ENCODE results near the gene SULT1B1.
"Not testable (repeated sequence)": the region's sequence is repeated elsewhere in the genome, so short reads cannot be mapped to it uniquely, and the experiment has no call there.

SULT1B1 gene

GRCh38 chr4:69760455-69760854, at the start of gene SULT1B1:
Gene SULT1B1 (minus strand): TSS chr4:69760620. CDS start chr4:69755217, 5,403 bp downstream.
- DNase-seq: no peak

- no peak for DNase-seq
Observed at GRCh38 chr4:69800599-69800998, 40.2 kb upstream of the SULT1B1 start.

DNA sequence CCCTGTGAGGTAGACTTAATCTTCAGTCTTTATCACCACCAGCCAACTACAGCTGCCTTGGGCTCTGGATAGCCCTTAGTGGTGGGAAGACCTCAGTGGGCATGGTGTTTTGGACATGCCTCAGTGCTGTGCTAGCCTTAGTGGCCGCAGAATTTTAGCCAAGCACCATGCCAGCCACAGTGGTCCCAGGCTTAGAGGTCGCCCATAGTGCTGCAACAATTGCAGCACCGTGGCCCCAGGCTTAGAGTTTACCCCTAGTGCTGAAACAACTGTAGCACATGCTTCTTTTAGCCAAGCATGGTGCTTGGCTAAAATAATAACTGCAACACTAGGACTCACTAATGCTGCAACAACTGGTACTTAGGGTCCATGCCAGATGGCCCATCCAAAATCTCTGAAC, 38.9 kb upstream of the SULT1B1 start:
- no peak for DNase-seq

- no peak for DNase-seq
Observed at GRCh38 chr4:69793732-69794131, 33.3 kb upstream of the SULT1B1 start.

GRCh38 chr4:69787879-69788278, 27.5 kb upstream of the SULT1B1 start:
- no peak for DNase-seq

DNA sequence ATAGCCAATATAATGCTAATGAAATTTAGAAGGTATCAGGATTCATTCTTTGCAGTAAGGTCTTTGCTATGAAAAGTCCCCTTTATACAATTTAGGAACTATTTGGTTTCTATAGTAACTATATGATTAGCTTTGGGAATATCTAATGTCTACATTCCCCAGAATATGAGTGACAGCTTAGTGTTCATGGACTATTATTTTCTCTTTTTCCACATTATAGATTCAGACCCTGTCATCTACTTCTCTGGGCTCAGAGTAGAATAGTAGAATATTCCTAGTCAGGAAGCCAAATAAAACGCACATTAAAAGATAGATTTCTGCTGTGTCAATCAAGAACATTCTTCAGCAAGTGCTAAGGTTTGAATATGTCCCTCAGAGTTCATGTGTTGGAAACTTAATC, 26.1 kb upstream of the SULT1B1 start:
- no peak for DNase-seq

GRCh38 chr4:69785211-69785831, 24.9 kb upstream of the SULT1B1 start:
- DNase-seq: no peak

- no peak for DNase-seq
Observed at GRCh38 chr4:69782651-69783310, 22.4 kb upstream of the SULT1B1 start.

DNA sequence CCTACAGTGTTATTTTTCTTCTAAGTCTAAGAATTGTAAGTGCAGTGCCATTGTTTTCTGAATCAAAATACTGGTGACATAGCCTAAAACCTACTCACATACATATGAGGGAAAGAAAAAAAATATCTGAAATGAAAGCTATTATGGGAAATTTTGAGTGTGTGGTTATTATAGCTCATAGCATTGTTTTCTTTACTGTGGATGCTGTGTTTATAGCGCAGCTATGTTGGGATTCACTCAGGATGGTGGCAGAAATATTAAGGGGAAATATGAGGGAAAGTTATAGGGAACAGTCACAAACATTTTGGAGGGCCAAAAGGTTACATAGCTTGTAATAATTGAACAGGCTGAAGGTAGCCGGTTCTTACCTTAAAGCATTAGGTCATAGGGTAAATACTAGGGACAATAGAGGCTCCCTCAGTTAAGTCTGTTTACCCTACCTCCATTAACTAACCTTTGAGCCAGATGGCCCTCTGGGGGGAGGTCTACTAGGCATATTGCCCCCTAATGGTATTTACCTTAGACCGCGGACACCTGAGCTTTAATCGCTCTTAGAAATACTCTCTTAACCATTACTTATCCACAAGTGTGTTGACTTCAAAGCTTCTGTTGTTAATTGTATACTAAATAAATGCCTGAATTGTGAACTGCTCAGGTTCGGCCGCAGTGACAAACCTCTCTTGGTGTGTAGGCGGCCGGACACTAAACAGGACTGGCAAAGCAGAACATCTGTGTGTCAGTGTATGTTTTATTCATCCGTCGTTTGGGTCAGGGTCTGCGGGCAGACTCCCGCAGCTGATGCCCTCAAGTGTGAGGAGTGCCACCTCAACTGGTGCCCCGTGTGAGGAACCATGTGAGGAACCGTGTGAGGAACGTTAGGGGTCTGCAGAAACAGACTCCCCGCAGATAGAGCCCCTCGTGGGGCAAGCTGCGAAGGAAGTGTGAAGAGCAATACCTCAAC, 21.3 kb upstream of the SULT1B1 start:
- no peak for DNase-seq

DNA sequence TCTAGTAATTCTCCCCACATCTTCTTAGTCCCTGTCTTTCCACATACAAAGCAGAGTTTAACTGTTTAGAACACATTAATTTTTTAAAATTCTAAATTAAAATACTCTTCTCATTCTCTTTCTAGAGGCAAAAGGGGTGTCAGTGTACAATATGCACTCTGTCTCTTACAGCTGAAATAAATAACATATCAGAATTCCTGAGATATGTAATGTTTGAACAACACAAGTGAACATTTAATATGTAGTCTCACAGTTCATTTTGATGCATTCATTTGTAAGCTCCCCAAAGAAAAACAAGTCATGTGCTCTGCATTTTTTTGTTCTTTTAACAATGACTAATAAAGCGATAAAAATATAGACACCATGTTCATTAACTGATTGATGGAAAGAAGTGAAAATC, 19.7 kb upstream of the SULT1B1 start:
- no peak for DNase-seq

GRCh38 chr4:69776696-69777095, 16.3 kb upstream of the SULT1B1 start:
- DNase-seq: no peak

GRCh38 chr4:69775321-69775867, 15.0 kb upstream of the SULT1B1 start:
- DNase-seq: no peak

DNA sequence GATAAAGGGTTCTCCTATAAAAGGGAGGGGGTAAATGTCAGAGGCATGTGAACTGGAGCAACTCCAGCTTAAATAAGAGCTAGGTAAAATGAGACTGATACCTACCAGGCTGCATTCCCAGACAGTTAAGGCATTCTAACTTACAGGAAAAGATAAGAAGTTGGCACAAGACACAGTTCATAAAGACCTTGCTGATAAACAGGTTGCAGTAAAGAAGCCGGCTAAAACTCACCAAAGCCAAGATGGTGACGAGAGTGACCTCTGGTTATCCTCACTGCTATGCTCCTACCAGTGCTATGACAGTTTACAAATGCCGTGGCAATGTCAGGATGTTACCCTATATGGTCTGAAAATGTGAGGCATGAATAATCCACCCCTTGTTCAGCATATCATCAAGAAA, 13.1 kb upstream of the SULT1B1 start:
- no peak for DNase-seq

DNA sequence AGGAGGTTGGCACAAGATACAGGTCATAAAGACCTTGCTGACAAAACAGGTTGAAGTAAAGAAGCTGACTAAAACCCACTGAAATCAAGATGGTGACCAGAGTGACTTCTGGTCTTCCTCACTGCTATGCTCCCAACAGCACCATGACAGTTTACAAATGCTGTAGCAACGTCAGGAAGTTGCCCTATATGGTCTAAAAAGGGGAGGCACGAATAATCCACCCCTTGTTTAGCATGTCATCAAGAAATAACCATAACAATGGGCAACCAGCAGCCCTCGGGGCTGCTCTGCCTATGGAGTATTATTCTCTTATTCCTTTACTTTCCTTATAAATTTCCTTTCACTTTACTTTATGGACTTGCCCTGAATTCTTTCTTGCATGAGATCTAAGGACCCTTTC, 8.1 kb upstream of the SULT1B1 start:
- DNase-seq: not testable (repeated sequence)

GRCh38 chr4:69765751-69766150, 5.3 kb upstream of the SULT1B1 start:
- no peak for DNase-seq

DNA sequence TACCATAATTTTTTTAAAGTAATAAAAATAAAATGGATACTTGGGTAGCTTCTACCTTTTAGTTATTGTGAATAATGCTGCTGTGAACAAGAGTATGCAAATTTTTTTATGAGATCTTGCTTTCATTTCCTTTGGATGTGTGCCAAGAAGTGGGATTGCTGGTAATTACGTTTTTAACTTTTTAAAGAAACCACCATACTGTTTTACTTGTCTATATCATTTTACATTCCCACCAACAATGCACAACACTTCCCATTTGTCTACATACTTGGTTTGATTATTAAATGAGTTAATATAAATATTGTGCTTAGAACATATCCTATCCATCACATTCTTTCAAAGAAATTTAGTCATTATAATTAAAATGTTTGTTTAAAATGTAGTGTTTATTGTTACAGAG, 3.9 kb upstream of the SULT1B1 start:
- DNase-seq: no peak

DNA sequence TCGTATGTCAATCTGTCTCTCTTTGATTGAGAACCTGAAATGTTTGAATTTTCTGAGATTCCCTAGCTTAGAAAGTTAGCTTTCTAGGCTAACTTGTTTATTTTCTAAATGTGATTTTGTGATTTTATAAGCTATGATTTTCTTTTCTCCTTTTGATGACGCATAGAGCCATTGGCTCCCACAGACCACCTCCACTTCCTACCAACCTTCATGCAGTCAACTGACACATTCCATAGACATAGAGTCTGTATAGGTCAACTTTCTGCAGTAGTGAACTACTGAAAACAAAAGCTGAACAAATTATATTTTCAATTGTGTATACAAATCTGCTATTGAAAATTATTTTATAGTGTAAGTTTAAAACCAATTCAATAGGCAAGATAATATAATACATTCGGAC, 2.8 kb upstream of the SULT1B1 start:
- no peak for DNase-seq

GRCh38 chr4:69759189-69759604, 1.2 kb downstream of the SULT1B1 start:
- no peak for DNase-seq

- no peak for DNase-seq
Observed at GRCh38 chr4:69757464-69757863, 3.0 kb downstream of the SULT1B1 start.

GRCh38 chr4:69754926-69755580, 5.4 kb downstream of the SULT1B1 start:
- DNase-seq: no peak

GRCh38 chr4:69753686-69754085, 6.7 kb downstream of the SULT1B1 start:
- no peak for DNase-seq

GRCh38 chr4:69750346-69750745, 10.1 kb downstream of the SULT1B1 start:
- DNase-seq: no peak

GRCh38 chr4:69749771-69750170, 10.6 kb downstream of the SULT1B1 start:
- no peak for DNase-seq

Measured in C1 segment of cervical spinal cord (tissue), 14 donors.